ENCODE measurements around the gene SERINC3.

- TF ChIP-seq CTCF (conservative IDR thresholded peaks at IDR 0.05) (no peak), EZH2 (IDR thresholded peaks at IDR 0.05; ENCODE audit: low read depth) (no peak)
Observed at GRCh38 chr20:44543358-44543757, 21.5 kb upstream of the SERINC3 start.
